Inflammatory macrophage (primary cell): ENCODE data around the gene POLN.

Source experiments
- DNase-seq, 2 donors: peaks; one replicate each; pipeline ENCODE4 v3.0.0-alpha.2; 2020 to 2022

POLN gene

GRCh38 chr4:2103843-2104547 lies 137.9 kb downstream of the POLN start:
- DNase-seq: peak in 1 of 2 donors; percentile 38

- no peak for DNase-seq
Measured at GRCh38 chr4:2103127-2103842, 138.6 kb downstream of the POLN start.

GRCh38 chr4:2102045-2102883 lies 139.7 kb downstream of the POLN start:
- DNase-seq: no peak

- DNase-seq: no peak
Measured at GRCh38 chr4:2101346-2102044, 140.4 kb downstream of the POLN start.

GRCh38 chr4:2096073-2096609 lies 145.8 kb downstream of the POLN start:
- DNase-seq: no peak

GRCh38 chr4:2095236-2096072 lies 146.5 kb downstream of the POLN start:
- no peak for DNase-seq

DNA sequence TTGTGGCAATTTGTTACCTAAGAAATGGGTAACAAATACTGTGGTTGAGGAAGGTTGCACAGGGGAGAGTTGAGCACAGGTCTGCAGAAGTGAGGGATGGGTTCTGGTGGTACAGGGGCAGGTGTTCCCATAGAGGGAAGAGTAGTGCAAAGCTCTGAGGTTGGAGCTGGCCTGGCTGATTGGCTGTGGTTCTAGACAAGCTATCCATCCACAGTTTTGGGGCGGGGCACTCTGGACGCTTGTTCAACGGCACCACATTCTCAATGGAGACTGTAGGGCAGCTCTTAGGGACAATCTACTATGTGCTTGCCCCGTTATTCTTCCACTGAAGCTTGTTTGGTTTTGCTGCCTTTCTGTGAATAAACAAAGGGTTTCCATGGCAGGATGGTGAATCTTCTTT lies 147.4 kb downstream of the POLN start:
- no peak for DNase-seq

GRCh38 chr4:2093265-2093664 lies 148.7 kb downstream of the POLN start:
- DNase-seq: no peak

DNA sequence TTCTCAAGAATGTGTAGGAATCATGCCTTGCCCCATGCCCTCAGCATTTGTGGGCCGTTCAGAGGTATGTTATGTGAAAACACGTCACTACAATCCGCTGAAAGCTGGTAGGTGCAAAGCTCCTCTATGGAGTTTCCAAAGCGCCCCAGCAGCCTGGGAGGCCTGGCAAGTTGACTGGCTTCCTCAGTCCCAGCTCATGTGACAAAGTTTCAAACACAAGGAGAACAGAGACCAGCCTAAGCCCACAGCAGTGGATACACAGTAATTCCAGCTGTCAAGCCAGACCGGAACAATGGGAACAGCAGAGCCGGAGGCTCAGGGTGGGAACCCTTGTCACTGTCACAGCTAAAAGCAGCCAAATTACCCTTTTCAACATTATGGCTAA lies 149.3 kb downstream of the POLN start:
- DNase-seq: no peak

GRCh38 chr4:2091990-2092668 lies 149.8 kb downstream of the POLN start:
- DNase-seq: no peak

GRCh38 chr4:2090642-2091041 lies 151.3 kb downstream of the POLN start:
- no peak for DNase-seq

DNA sequence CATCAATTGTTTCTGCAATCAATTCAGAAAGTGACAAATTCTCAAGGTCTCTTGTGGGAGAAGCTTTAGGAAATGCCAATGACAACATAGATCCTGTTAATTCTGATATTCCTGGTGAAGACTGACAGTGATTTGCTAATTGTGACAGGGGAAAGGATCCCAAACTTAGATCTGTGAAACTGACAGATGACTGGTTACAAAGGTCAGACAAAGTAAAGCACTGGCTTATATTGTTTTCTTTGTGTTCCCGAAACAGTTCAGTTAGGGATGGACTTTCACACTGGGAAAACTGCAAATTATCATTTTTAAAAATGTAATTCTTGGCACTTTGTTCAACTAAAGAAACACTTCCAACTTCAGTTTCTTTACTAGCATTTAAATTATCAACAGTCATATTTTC lies 152.7 kb downstream of the POLN start:
- DNase-seq: no peak

- DNase-seq: no peak
Measured at GRCh38 chr4:2087170-2087569, 154.8 kb downstream of the POLN start.

DNA sequence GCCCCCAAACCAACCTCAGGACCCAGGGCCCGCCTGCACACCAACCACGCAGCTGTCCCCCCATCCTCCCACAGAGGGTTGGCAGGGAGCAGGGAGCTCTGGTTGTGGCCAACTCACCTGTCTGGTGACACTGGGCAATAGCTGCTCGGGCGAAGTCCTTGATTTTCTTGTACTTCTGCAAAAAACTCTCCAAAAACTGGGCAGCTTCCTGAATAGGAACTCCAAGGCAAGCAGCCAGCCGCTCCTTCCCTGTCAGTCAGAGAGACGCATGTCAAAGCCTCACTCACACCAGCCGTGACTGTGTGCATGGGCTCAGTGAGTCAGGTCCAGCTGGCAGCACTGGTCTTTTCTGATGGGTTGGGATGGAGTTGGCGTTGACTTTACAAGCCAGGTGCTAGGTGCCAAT lies 156.4 kb downstream of the POLN start:
- DNase-seq: no peak

- DNase-seq: no peak
Measured at GRCh38 chr4:2084316-2084715, 157.6 kb downstream of the POLN start.

GRCh38 chr4:2083826-2084160 lies 158.1 kb downstream of the POLN start:
- DNase-seq: no peak

DNA sequence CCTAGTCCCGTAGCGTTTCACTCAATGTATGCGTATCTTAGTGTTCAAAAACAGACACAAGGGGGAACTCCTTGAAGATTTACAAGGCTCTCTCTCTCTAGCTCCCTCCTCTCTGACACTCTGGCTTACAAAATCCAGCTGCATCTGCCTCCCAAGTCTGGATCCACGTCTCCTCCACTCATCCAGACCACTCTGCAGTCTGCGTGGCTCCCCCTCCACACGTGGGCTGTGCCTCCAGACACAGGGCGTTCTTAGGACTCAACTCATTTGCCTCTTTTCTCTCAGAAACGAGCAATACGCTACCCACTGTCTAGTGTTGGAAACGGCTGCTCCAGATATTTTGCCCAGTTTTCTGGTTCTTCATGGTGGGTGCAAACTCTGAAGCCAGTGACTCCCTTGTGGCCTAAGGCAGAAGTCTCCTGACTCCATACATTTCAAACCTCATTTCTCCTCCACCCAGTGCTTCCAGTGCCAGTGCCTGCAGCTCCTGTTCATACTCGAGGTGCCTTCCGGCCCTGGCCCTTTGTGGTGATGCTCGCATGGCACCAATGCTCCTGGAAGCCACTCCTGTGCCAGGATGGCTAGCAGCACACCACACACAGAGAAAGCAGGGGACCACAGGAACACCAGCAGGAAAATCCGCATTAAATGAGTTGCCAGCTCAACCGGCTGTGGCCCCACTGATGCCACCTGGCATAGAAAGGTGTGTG lies 158.7 kb downstream of the POLN start:
- no peak for DNase-seq

DNA sequence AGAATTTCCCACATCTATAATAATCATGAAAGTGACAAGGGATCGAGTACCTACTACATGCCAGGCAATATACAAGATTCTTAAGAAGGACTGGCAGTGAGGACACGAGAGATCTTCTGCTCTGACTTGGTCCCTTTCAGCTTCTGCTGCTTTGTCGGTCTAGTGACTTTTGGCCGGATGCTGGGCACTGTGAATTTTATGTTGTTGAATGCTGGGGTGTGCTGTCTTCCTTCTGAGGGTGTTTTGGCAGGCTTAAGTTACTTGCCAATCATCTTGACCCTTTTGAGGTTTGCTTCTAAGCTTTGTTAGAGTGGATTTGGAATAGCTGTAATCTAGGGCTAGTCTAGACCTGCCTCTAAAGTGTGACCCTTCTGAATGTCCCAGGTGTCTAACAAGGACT lies 159.3 kb downstream of the POLN start:
- DNase-seq: no peak

- no peak for DNase-seq
Measured at GRCh38 chr4:2082118-2082517, 159.8 kb downstream of the POLN start.

DNA sequence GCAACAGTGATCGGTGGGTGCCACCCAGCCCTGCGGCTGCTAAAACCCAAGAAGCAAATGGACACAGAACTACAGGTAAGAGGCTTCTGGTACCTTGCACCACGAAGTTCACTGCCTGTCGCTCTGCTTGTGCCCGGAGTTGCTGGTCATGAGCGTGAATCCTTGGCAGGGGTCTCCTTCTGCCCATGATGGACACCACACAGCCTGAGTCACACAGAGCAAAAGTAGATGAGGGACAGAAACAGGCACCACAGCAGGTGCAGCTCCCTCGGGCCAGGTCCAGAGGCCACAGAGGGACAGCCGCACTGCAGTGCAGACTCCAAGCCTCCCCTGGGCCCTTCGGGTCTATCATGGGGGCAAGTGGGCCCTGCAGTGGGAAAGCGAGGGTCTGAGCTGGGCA lies 160.4 kb downstream of the POLN start:
- no peak for DNase-seq
